Left ventricle myocardium inferior (tissue), 1 donor: ENCODE results near the gene DNAJB12. TPM values are rescaled to one million over a fixed set of nuclear protein-coding genes. Genes with fewer than 3 reads are reported as not detected.
A peak's percentile ranks its signal among the peaks of the same experiment; 100 is the strongest.

ENCODE experiments used
- DNase-seq: peaks from one replicate; pipeline ENCODE4 v3.0.0-alpha.2; 2020
- H3K27ac ChIP-seq: fragments of 200-600 bp; replicated peaks from 2 replicates; pipeline ENCODE4 v1.8.0; 2021
- H3K27me3 ChIP-seq: fragments of 200-600 bp; 2 replicates; pipeline ENCODE4 v1.8.0; 2021; ENCODE audit warnings: low read depth
- H3K36me3 ChIP-seq: fragments of 200-600 bp; 2 replicates; pipeline ENCODE4 v1.8.0; 2021
- H3K4me1 ChIP-seq: fragments of 200-600 bp; 2 replicates; pipeline ENCODE4 v1.8.0; 2021
- H3K4me3 ChIP-seq: fragments of 200-600 bp; 2 replicates; pipeline ENCODE4 v1.8.0; 2021; ENCODE audit warnings: mild to moderate bottlenecking, moderate library complexity
- H3K9me3 ChIP-seq: fragments of 200-600 bp; replicated peaks from 2 replicates; pipeline ENCODE4 v1.8.0; 2021
- intact Hi-C: fragments of 100-400 bp; cut with micrococcal nuclease; formaldehyde crosslinking; loops from one replicate; pipeline ENCODE4 v1.11.0; 2022
- total RNA-seq: library from RNA; stranded (reverse); fragmentation: NEBNext Ultra II Directional; extraction: Animal tissue kit (Norgen Biotek cat#: 25700); gene quantifications from one replicate; pipeline ENCODE4 v1.2.1, GENCODE V29; 2021
- TF ChIP-seq, protein P1 (sequence below): fragments of 200-600 bp; IDR thresholded peaks from 2 replicates; pipeline ENCODE4 v1.8.0; 2021; ENCODE audit warnings: antibody characterized with exemption, mild to moderate bottlenecking, borderline replicate concordance
- donor health status: DM: no; HTN: yes; CAD: no; lungs with severe emphysema.

Gene DNAJB12
- total RNA-seq, 1 donor from 2014 or later = 25.6 TPM

DNA sequence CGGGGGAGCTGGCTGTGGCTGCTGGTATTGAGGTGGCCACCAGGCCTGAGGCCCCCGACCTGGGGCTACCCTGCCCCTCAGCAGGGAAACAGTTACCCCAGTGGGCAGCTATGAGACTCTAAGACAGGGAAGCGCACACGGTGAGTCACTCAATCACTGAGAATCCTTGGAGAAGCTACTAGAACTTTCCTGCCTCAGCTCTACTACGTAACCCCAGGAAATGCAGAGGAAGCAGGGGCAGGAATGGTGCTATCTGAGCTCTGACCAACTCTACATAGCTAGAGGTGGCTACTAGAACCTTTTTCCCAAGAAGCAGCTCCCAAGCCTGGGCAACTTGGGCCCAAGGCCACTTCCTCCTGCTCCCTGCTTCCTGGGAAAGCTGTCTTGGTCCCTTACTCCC is 11.8 kb downstream of the DNAJB12 start:
- no peak for DNase-seq
- peaks cover 71% of the 10 kb centered on the region for H3K36me3 ChIP-seq
- TF ChIP-seq, protein P1, sequence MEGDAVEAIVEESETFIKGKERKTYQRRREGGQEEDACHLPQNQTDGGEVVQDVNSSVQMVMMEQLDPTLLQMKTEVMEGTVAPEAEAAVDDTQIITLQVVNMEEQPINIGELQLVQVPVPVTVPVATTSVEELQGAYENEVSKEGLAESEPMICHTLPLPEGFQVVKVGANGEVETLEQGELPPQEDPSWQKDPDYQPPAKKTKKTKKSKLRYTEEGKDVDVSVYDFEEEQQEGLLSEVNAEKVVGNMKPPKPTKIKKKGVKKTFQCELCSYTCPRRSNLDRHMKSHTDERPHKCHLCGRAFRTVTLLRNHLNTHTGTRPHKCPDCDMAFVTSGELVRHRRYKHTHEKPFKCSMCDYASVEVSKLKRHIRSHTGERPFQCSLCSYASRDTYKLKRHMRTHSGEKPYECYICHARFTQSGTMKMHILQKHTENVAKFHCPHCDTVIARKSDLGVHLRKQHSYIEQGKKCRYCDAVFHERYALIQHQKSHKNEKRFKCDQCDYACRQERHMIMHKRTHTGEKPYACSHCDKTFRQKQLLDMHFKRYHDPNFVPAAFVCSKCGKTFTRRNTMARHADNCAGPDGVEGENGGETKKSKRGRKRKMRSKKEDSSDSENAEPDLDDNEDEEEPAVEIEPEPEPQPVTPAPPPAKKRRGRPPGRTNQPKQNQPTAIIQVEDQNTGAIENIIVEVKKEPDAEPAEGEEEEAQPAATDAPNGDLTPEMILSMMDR = no peak
- intact Hi-C loops = no loop called here
- no peaks in the 10 kb centered on the region for H3K27me3 ChIP-seq
- H3K27ac ChIP-seq = no peak overlapping the region
- peaks cover 13% of the 10 kb centered on the region for H3K4me1 ChIP-seq
- H3K9me3 ChIP-seq = no peaks in the 10 kb centered on the region
- H3K4me3 ChIP-seq = no peak overlapping the region

GRCh38 chr10:72340510-72341261 is 14.0 kb downstream of the DNAJB12 start:
- Histone ChIP-seq H3K36me3 (peaks cover 70% of the 10 kb centered on the region), H3K9me3 (no peaks in the 10 kb centered on the region), H3K27me3 (no peaks in the 10 kb centered on the region), H3K27ac (no peak overlapping the region), H3K4me1 (peaks cover 33% of the 10 kb centered on the region), H3K4me3 (no peak overlapping the region)
- peak; percentile 71 for DNase-seq
- intact Hi-C loops = no loop called here
- TF ChIP-seq, protein P1 = peak; percentile 98

DNA sequence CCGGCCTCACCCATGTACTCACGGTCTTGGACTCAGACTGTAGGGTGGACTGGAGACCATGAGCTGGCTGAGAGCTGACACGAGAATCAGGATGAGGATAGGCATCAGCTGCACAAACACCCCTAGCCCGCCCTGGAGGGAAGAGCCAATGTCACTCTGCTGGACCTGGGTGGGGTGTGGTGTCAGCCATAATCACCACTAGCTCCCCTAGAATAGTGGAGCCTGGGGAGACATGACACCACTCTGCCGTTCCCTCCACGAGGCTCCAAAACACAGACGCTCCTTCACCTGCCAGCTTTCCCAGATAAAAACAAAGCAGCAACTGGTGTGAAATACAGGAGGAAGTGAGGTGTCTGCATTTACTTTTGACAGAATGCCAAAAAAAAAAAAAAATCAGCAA is 16.5 kb downstream of the DNAJB12 start:
- peak; percentile 14 for DNase-seq
- Histone ChIP-seq H3K27ac (no peak overlapping the region), H3K4me1 (peaks cover 58% of the 10 kb centered on the region), H3K4me3 (no peak overlapping the region), H3K36me3 (peaks cover 63% of the 10 kb centered on the region), H3K9me3 (no peaks in the 10 kb centered on the region), H3K27me3 (no peaks in the 10 kb centered on the region)
- TF ChIP-seq, protein P1 = no peak
- intact Hi-C loops = loop anchor here (5.0 to 10.0 kb wide), 3 partner anchors 93 to 286 kb away; no protein-coding TSS in a partner anchor

DNA sequence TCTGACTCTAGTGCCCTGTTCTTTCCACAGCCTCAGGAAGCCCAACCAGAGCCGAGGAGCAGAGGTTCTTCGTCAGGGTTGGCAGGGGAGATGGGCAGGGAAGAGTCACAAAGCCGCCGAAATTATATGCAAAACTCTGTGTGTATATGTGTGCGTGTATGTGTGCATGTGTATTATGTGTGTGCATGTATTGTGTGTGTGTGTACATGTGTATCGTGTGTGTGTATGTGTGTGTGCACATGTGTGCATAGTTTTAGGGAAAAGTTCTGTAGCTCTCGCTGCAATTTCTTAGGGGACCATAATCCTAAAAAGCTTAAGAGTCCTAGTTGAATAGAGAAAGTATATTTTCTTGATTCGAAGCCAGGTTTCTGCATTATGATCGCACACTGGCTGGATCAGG is 17.0 kb downstream of the DNAJB12 start:
- H3K4me3 ChIP-seq = no peak overlapping the region
- H3K27me3 ChIP-seq = no peaks in the 10 kb centered on the region
- TF ChIP-seq, protein P1 = no peak
- H3K4me1 ChIP-seq = peaks cover 62% of the 10 kb centered on the region
- H3K9me3 ChIP-seq = no peaks in the 10 kb centered on the region
- DNase-seq = no peak
- intact Hi-C loops = loop anchor here (5.0 to 10.0 kb wide), 3 partner anchors 93 to 285 kb away; no protein-coding TSS in a partner anchor
- peaks cover 58% of the 10 kb centered on the region for H3K36me3 ChIP-seq
- peak overlapping the region; percentile 95 for H3K27ac ChIP-seq

DNA sequence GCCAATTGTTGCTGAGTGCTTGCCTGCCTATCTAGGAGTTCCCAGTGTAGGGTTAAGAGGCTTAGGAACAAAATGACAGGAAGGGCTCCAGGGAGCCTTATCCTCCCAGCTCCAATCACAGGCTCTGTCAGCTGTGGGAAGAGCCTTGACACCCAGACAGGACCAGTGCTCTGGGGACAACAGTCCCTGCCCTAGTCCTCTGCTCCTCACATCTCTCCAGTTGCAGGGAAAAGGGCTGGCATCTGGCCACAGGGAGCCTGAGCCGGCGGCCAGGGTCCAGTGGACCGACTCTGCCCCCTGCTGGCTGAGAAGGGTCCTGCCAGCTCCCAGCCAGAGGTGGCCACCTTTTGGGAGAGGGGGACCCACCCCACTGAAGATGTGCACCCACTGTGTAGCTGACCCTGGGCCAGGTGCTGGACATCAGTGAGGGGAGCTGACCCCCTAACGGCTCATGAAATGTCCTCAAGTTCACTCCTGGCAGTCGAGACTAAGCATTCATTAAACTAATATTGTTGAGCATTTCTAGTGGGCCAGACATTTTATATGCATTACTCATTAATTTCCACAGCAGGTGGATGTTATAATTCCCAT is 17.6 kb downstream of the DNAJB12 start:
- Histone ChIP-seq H3K4me3 (peak overlapping the region; percentile 10), H3K4me1 (peaks cover 68% of the 10 kb centered on the region), H3K9me3 (no peaks in the 10 kb centered on the region), H3K27me3 (no peaks in the 10 kb centered on the region), H3K27ac (peak overlapping the region; percentile 95), H3K36me3 (peaks cover 52% of the 10 kb centered on the region)
- TF ChIP-seq, protein P1 = no peak
- intact Hi-C loops = loop anchor here (5.0 to 10.0 kb wide), 3 partner anchors 92 to 285 kb away; no protein-coding TSS in a partner anchor
- peak; percentile 88 for DNase-seq
